Measurements from ENCODE around the gene GGA2.

DNA sequence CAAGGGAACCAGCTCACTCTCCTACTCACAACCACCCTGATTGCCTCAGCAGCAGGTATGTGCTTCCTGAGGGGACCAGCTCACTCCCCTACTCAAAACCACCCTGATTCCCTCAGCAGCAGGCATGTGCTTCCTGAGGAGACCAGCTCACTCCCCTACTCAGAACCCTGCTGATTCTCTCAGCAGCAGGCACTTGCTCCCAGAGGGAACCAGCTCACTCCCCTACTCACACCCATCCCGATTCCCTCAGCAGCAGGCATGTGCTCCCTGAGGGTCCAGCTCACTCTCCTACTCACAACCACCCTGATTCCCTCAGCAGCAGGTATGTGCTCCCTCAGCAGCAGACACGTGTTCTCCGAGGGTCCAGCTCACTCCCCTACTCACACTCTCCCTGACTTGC is 31.2 kb downstream of the GGA2 start:
- TF ChIP-seq, protein P1, sequence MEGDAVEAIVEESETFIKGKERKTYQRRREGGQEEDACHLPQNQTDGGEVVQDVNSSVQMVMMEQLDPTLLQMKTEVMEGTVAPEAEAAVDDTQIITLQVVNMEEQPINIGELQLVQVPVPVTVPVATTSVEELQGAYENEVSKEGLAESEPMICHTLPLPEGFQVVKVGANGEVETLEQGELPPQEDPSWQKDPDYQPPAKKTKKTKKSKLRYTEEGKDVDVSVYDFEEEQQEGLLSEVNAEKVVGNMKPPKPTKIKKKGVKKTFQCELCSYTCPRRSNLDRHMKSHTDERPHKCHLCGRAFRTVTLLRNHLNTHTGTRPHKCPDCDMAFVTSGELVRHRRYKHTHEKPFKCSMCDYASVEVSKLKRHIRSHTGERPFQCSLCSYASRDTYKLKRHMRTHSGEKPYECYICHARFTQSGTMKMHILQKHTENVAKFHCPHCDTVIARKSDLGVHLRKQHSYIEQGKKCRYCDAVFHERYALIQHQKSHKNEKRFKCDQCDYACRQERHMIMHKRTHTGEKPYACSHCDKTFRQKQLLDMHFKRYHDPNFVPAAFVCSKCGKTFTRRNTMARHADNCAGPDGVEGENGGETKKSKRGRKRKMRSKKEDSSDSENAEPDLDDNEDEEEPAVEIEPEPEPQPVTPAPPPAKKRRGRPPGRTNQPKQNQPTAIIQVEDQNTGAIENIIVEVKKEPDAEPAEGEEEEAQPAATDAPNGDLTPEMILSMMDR (conservative IDR thresholded peaks at IDR 0.05): no peak
- no peak for TF ChIP-seq EZH2 (IDR thresholded peaks at IDR 0.05; ENCODE audit: low read depth)
